COR-L47 (cell line): ENCODE data around the gene MTCL1.

Experiments
- DNase-seq: peaks from one replicate; lab custom pipeline; 2025; lab: John Stamatoyannopoulos, UW

Gene MTCL1

GRCh38 chr18:8794156-8794933, 89.0 kb downstream of the MTCL1 start:
- no peak for DNase-seq

DNA sequence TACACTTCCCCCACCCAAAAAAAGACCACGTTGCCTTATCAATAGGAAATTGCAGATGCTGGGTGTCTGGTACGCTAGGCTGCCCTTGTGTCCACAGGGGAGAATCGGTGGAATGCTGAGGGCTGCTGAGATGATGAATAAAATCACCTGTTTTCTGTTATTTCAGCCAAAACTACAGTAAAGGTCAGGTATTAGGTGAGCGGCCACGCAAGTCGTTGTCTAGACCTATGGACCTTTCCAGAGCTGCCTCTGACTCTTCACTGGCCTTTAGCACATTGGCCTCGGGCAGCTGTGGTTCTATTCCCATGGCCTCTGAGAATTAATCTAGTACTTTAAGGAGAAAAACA, 89.6 kb downstream of the MTCL1 start:
- DNase-seq, result no peak

DNA sequence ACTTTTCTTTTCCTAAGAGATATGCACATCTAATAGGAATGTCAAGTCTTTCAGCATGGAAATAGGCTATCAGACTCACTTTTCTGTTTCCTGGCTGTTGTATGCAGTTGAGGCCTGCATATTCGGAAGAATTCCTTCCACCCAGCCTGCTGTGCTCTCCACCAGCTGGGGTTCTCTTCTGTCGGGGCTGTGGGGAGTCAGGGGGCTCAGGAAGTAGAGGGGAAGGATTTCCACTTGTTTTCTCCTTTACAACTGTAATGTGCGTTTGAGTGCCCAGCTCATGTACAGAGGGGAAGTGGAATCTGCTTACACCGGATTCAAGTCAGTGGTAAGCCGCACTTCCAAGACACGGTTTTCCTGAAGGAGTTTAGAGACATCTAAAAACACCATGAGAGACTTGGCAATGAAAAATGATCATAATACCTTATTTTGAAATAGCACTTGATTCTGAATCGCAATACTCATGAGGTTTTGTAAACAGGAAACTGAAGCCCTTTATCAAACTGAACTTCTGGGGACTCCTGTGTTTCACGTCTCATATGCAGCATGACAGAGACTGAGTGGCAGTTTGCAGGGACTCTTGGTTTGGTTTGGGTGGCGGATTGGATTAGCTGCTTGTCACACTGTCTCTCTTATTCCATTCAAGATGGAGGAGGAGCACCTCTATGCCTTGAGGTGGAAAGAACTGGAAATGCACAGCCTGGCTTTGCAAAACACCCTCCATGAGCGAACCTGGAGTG, 90.4 kb downstream of the MTCL1 start:
- DNase-seq, result no peak

GRCh38 chr18:8797206-8797605, 91.8 kb downstream of the MTCL1 start:
- DNase-seq, result no peak

DNA sequence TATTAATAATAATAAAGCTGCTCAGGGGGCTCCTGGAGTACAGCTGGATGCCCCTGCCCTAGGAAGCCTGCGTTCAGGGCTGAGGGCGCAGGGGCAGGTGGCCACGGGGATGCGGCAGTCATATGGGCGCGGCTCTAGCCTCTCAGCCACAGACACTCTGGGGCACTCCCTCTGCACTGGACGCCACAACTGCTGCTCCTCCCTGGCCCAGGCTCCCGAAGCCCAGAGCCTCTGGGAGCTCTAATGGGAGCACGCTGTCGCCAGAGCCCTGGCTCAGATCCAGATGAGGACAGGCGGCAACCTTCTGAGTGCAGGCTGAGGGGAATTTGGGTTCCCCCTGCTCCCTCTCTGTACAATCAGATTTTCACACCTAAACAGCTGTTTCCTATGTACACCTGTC, 93.6 kb downstream of the MTCL1 start:
- DNase-seq, result no peak

DNA sequence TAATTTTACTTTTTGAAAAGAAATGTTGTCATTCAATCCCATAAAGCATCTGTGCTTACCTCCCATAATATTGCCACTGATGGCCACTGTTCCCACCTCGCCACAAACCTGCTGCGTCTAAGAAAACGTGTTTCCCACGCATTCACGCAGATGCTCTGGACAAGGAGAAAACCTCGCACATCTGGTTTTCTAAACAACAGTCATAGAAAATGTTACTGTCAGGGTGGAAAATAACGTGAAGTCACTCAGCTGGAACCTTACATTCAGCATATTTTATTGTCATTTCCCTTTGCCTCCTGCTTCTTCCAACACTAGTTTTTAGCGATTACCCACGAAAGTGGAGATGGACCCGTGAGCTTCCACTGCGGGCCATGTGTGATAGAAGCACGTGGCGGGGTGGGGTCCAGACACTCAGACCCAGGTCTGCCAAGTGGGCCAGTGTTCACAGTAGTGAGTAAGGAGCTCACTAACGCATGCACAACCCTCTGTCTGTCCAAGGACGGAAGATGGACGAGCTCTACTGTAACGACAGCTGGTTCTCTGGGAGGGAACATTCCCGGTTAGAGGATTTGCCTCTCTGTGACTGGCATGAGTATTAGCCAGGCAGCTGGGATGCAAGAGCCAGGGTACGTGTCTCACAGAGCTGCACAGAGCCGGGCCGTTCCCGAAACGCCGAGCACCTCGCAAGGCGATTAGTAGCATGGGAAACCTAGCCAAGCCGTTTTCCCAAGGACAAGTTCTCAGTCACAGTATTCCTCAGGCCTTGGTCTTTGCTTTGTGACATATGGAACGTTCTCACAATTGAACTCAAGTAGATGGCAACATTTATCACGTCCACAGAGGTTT, 94.5 kb downstream of the MTCL1 start:
- DNase-seq, result no peak

GRCh38 chr18:8800445-8800844, 95.1 kb downstream of the MTCL1 start:
- DNase-seq, result no peak

- DNase-seq, result no peak
Observed at GRCh38 chr18:8800876-8801262, 95.5 kb downstream of the MTCL1 start.

GRCh38 chr18:8801263-8801901, 96.0 kb downstream of the MTCL1 start:
- DNase-seq, result no peak

DNA sequence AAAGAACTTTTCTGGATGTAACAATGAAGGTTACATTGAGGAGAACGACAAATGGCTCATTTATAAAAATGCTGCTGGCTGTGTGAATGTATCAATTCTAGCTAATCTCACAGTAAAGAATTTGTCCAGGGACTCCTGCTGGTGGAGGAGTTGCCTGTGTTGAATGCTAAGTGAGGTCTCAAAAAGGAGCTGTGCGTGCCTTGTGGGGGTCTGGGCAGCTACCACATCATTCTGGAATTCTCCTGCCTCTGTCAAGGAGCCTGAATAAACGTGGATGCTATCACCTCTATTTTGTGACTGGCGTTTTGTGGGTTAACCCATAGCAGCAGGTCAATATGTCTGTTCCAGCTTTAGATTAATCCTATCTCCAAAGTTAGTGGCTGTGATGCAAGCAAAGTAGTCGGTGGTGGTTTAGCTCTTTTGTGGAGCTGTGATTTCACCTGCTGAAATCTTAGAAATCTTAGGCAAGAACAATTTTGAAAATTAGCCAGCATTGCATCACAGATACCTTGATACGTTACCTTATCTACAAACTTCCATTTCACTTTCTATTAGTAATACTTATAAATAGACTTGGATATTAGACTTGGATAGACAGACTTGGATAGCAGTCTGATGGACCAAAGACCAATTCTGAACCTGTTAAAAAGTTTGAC, 96.8 kb downstream of the MTCL1 start:
- no peak for DNase-seq

- no peak for DNase-seq
Observed at GRCh38 chr18:8803063-8803795, 97.9 kb downstream of the MTCL1 start.

GRCh38 chr18:8803957-8804356, 98.6 kb downstream of the MTCL1 start:
- no peak for DNase-seq

DNA sequence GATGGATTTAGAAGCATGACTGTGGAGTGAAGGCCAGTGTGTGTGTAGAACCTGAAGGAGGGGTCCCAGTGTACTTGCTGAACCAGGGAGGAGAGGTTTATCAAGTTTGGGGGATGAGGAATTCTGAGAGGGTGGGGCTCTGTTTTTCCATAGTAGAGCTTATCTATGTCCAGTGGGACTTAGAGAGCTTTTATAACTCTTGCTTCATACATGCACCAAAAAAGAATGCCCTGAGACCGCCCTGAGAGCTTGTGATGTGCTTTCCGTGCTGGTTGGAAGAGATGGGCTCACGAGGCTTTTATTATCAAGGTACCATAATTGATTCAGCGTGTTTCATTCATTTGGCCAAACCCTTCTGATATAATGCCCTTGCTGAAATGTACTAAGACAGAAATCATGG, 100.2 kb downstream of the MTCL1 start:
- DNase-seq, result no peak

- DNase-seq, result no peak
Observed at GRCh38 chr18:8806100-8806797, 100.9 kb downstream of the MTCL1 start.

GRCh38 chr18:8806798-8807487, 101.6 kb downstream of the MTCL1 start:
- DNase-seq, result no peak

DNA sequence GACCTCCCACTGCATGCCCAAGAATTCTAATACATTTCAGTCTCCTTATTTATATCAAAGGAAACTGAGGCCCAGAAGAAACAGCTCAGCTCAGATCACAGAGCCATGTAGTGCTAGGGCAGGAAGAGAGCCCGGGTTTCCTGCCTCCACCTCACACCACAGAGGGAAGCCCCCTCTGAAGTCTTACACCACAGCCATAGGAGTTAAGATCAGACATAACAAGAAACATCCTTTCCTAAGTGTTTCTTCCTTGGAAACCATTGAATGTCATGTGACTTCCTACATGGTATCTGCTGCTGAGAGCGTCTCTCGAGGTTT, 102.1 kb downstream of the MTCL1 start:
- DNase-seq, result no peak

DNA sequence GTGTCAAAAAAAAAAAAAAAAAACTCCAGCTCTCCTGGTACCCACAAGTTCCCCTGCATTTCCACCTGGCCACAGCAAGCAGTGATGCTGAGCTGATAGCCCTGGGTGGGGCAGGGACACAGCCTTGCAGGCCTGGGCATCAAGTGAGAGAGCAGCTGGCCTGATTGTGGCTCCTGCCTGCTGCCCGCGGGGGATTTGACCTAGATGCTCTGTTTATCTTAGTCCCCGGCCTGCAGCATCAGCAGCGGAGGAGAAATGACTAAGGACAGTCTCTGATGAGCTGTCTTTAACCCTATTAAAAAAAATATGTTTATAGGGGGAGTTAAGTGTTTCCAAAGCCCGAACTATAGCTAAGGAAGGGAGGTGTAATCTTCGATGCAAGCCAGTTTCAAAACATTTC, 102.6 kb downstream of the MTCL1 start:
- DNase-seq, result no peak

DNA sequence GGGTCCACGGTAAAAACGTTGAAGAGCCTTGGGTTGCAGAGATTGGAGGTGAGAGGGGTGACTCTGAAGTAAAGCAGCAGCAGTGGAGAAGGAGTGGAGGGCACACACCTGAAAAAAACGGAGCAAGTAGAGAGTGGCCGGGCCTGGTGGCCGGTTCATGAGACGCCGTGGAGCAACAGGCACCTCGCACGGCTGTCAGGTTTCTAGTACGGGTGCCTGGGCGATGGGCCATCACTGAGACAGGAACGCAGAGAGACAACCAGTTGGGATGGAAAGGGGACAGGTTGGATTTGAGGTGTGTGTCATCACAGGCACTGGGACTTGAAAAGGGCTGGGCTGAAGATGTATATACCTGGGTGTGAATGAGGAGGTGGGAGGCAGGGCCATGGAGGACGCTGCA, 104.2 kb downstream of the MTCL1 start:
- DNase-seq, result no peak

DNA sequence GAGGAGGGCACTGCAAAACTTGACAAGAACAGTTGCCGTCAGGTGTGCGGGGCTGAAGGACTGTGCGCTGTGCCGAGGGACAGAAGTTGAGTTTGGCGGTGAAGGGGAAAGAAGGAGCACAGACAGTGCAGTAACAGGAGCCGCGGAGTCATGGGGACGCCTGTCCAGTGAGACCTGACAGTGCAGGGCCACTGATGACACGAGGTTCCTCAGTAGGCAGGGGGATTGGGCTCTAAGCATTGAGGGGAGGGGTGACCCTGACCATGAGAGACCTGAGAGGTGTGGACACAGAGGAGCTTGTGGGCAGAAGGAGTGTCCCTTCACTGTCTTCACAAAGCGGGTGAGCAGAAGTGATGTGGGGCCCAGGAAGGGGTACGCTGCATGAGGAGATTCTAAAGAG, 104.8 kb downstream of the MTCL1 start:
- DNase-seq, result no peak

- DNase-seq, result no peak
Observed at GRCh38 chr18:8811115-8811514, 105.8 kb downstream of the MTCL1 start.
